ENCODE data around the gene CDH8.

CDH8 gene

DNA sequence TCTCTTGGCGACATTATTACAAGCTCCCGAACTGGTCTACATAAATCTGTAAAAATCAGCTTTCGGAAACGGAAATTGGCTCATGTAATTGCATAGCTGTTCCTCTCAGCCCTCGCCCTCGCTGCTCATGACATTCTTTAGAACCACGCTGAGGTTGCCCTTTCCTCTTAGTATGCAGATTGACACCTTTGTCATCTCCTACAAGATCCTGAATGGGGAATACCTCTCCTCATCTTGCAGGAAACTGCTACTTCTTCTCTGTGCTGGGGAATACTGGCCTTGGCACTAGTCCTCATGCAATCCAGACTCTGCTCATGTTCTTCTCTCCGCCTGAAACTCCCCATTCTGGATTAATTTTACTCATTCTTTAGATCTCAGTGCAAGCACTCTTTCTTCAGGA, 22.2 kb upstream of the CDH8 start:
- Mint-ChIP-seq H3K36me3 (ENCODE audit: low read depth) (no peaks in the 10 kb centered on the region), H3K4me3 (no peak overlapping the region), H3K27me3 (ENCODE audit: low read depth) (peaks cover 4% of the 10 kb centered on the region), H3K4me1 (no peaks in the 10 kb centered on the region), H3K9me3 (no peaks in the 10 kb centered on the region), H3K27ac (no peak overlapping the region)
- TF ChIP-seq, protein P1, sequence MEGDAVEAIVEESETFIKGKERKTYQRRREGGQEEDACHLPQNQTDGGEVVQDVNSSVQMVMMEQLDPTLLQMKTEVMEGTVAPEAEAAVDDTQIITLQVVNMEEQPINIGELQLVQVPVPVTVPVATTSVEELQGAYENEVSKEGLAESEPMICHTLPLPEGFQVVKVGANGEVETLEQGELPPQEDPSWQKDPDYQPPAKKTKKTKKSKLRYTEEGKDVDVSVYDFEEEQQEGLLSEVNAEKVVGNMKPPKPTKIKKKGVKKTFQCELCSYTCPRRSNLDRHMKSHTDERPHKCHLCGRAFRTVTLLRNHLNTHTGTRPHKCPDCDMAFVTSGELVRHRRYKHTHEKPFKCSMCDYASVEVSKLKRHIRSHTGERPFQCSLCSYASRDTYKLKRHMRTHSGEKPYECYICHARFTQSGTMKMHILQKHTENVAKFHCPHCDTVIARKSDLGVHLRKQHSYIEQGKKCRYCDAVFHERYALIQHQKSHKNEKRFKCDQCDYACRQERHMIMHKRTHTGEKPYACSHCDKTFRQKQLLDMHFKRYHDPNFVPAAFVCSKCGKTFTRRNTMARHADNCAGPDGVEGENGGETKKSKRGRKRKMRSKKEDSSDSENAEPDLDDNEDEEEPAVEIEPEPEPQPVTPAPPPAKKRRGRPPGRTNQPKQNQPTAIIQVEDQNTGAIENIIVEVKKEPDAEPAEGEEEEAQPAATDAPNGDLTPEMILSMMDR (IDR thresholded peaks at IDR 0.05; ENCODE audit: unreplicated experiment in 3 of 3) = no peak

GRCh38 chr16:62051942-62052341, 15.7 kb upstream of the CDH8 start:
- no peak overlapping the region for H3K27ac Mint-ChIP-seq
- H3K27me3 Mint-ChIP-seq (ENCODE audit: low read depth) = peaks cover 19% of the 10 kb centered on the region
- H3K4me3 Mint-ChIP-seq = no peak overlapping the region
- H3K36me3 Mint-ChIP-seq (ENCODE audit: low read depth) = no peaks in the 10 kb centered on the region
- H3K9me3 Mint-ChIP-seq = no peaks in the 10 kb centered on the region
- TF ChIP-seq, protein P1 (IDR thresholded peaks at IDR 0.05; ENCODE audit: unreplicated experiment in 3 of 3) = no peak
- H3K4me1 Mint-ChIP-seq = peaks cover 6% of the 10 kb centered on the region

DNA sequence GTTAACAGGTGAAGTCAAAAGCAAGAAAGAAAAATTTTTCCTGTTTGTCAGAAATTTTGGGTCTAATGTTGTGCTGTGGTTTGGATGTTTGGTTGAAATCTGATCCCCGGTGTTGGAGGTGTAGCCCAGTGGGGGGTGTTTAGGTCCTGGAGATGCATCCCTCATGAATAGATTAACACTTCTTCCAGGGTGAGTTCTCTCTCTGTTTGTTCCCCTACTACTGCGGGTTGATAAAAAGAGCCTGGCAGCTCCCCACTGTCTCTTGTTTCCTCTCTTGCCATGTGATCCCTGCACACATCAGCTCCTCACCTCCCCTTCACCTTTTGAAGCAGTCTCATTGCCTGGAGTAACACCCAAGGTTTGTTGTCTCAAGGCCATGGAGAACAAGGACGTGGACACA, 14.6 kb upstream of the CDH8 start:
- peaks cover 19% of the 10 kb centered on the region for H3K27me3 Mint-ChIP-seq (ENCODE audit: low read depth)
- no peak overlapping the region for H3K27ac Mint-ChIP-seq
- TF ChIP-seq, protein P1 (IDR thresholded peaks at IDR 0.05; ENCODE audit: unreplicated experiment in 3 of 3) = no peak
- H3K4me1 Mint-ChIP-seq = peaks cover 6% of the 10 kb centered on the region
- no peak overlapping the region for H3K4me3 Mint-ChIP-seq
- H3K36me3 Mint-ChIP-seq (ENCODE audit: low read depth) = no peaks in the 10 kb centered on the region
- no peaks in the 10 kb centered on the region for H3K9me3 Mint-ChIP-seq

DNA sequence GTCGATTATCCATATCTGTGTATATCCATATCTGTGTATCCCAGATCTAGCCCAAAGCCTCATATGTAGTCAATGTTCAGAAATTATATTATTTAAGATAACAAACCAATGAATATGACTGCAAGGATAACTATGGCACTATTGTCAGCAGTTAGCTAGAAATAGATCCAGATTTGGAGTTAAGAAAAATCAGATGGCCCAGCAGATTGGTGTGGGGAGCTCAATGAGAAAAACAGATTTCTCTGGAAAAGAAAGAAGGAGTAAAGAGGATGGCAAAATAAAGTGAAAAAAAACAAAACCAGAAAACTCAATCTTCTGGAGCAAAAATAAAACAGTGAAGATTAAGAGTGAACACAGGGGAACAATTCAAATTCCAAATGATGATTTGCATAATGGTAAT, 10.6 kb upstream of the CDH8 start:
- H3K9me3 Mint-ChIP-seq = no peaks in the 10 kb centered on the region
- no peaks in the 10 kb centered on the region for H3K36me3 Mint-ChIP-seq (ENCODE audit: low read depth)
- no peak overlapping the region for H3K4me3 Mint-ChIP-seq
- peaks cover 21% of the 10 kb centered on the region for H3K27me3 Mint-ChIP-seq (ENCODE audit: low read depth)
- TF ChIP-seq, protein P1 (IDR thresholded peaks at IDR 0.05; ENCODE audit: unreplicated experiment in 3 of 3) = no peak
- H3K27ac Mint-ChIP-seq = no peak overlapping the region
- H3K4me1 Mint-ChIP-seq = peaks cover 6% of the 10 kb centered on the region

DNA sequence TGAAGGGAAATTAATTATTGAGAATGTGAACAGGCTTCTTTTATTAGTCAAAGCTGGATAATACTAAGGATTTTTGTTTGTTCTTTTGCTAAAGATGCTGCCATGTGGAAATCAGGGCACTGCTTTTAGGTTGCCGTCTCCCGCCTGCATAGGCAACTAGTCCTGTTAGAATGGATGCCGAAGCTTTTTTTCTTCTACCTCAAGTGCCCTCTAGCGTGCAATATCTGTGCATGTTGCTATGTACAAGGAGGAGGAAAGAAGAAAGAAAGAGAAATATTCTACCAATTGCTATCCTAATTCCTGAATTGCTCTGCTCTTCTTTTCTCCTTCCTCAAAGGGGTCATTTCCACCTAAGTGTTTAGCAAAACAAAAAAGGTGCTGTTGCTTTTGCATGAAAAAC, 5.2 kb upstream of the CDH8 start:
- H3K27me3 Mint-ChIP-seq (ENCODE audit: low read depth) = peaks cover 48% of the 10 kb centered on the region
- no peaks in the 10 kb centered on the region for H3K9me3 Mint-ChIP-seq
- H3K36me3 Mint-ChIP-seq (ENCODE audit: low read depth) = no peaks in the 10 kb centered on the region
- TF ChIP-seq, protein P1 (IDR thresholded peaks at IDR 0.05; ENCODE audit: unreplicated experiment in 3 of 3) = peak; percentile 65 to 75 (median 74)
- H3K4me1 Mint-ChIP-seq = peaks cover 5% of the 10 kb centered on the region
- H3K4me3 Mint-ChIP-seq = no peak overlapping the region
- no peak overlapping the region for H3K27ac Mint-ChIP-seq

DNA sequence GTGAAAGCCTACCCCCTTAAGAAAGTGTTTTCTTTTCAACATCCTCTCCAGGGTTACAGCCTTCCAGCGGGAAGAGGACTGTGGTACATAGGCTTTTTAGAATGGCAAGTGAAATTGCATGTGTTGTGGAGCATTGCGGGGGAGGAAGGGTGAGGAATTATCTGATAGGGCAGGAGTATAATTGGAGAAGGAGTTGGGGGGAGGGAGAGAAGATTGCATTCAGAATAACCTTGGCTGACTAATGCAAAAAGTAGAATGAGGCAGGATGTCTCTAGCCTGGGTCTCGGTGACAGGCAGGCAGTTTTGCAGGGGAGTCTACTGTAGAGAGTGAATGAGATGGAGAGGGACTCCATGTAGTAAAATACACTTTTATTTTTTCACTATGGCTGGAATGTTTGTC, 2.4 kb upstream of the CDH8 start:
- peaks cover 21% of the 10 kb centered on the region for H3K4me1 Mint-ChIP-seq
- no peaks in the 10 kb centered on the region for H3K9me3 Mint-ChIP-seq
- no peaks in the 10 kb centered on the region for H3K36me3 Mint-ChIP-seq (ENCODE audit: low read depth)
- H3K27ac Mint-ChIP-seq = no peak overlapping the region
- TF ChIP-seq, protein P1 (IDR thresholded peaks at IDR 0.05; ENCODE audit: unreplicated experiment in 3 of 3) = no peak
- H3K27me3 Mint-ChIP-seq (ENCODE audit: low read depth) = peaks cover 76% of the 10 kb centered on the region
- no peak overlapping the region for H3K4me3 Mint-ChIP-seq
